ENCODE measurements around the gene MRFAP1L1.
"Not testable (repeated sequence)": the region's sequence is repeated elsewhere in the genome, so short reads cannot be mapped to it uniquely, and the experiment has no call there.

Gene MRFAP1L1

DNA sequence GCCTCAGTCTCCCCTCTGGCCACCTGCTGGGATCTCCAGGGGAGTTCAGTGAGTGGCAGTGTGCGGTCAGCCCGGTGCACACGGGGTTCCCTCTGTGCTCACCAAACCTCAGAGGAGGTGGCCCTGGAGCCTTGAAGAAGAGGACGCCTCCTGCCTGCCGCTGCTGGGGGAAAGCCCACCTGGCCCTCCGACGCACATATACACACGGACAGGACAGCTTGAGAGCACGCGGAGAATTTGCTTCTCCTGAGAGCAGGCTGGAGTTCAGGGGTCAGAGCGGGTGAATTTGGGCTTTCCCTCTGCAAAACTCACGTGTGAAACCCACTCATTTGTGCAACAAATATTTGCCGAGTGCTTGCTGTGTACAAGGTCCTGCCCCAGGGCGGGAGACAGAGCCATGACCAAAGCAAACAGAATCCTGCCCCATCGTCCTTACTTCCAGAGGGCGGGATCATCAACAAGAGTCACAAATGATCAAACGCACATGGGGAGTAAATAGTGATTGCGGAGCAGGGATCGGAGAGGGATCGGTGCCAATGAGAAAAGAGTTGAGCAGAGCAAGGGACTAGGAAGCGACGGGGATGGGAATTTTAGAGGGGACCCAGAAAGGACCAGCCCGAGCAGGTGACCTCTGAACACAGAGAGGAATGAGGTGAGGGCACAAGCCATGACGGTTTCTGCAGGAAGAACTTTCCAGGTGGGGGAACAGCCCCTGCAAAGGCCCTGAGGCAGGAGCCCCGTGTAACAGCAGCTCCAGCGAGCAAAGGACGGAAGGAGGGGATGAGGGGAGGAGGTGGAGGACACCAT is 23.9 kb upstream of the MRFAP1L1 start:
- DNase-seq: no peak

DNA sequence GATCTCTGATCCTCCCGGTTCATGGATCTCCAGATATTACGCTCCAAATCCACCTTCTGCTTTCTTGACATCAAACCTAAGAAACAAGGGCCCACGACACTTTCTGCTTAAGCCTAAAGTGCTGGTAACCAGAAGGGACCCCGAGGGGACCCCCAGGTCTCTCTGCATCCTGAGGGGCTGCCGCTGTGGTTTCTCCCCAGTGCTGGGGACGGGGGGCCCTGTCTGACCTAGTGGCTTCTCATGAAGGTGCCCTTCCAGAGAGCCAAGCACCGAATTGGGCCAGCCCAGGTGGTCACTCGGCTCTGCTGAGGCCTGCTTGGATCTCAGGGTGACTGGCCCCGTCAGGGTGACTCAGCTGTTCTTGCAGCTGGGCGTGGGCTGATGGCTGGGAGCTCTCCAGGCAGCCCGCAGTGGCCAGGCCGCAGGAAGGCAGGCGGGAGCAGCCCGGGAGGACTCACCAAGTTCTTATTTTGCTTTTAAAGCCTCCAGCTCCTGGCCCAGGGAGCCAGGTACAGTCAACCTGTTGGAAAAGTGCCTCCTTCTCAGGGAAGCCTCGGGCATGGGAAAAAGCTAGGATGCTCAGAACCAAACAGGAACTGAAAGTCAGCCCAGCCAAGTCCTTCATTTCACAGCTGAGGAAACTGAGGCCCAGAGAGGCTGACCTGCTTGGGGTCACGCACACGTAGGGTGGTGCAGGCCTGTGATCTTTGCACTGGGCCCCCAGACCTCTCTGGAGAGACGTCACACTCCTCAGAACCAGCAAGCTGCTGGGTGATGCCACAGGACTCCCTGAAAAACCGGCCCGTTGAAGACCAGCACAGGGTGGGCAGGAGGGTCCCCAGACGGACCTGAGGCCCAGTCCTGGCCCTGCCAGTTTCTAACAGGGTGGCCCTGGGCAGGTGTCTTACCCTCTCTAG is 23.0 kb upstream of the MRFAP1L1 start:
- no peak for DNase-seq

DNA sequence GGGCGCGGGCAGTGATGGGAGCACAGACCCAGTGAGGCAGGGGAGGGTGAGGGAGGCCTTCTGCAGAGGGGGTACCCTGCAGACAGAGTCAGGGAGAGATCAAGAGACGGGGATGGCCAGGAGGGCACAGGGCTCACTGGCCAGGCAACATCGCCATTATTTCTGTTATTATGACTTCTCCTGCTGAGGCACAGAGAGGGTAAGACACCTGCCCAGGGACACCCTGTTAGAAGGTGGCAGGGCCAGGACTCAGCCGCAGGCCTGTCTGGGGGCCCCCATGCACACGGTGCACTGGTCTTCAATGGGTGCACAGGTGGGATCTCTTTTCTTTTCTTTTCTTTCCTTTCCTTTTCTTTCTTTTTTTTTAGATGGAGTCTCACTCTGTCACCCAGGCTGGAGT is 22.1 kb upstream of the MRFAP1L1 start:
- no peak for DNase-seq

DNA sequence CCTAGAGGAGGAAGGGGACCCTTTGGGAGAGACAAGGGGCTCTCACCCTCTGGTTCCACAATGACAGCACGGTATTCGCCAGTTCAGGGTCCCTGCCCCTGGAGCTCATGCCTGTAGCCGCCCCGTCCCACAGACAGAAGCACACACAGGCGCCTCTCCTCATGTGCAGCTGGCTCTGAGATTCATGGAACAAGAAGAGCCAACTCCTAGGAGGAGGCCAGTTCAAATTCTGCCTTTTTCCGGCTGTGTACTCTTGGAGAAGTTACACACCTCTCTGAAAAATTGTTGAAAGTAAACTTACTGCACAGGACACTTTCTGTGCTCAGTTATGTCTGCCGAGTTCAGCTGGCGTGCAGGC is 21.6 kb upstream of the MRFAP1L1 start:
- DNase-seq: no peak

DNA sequence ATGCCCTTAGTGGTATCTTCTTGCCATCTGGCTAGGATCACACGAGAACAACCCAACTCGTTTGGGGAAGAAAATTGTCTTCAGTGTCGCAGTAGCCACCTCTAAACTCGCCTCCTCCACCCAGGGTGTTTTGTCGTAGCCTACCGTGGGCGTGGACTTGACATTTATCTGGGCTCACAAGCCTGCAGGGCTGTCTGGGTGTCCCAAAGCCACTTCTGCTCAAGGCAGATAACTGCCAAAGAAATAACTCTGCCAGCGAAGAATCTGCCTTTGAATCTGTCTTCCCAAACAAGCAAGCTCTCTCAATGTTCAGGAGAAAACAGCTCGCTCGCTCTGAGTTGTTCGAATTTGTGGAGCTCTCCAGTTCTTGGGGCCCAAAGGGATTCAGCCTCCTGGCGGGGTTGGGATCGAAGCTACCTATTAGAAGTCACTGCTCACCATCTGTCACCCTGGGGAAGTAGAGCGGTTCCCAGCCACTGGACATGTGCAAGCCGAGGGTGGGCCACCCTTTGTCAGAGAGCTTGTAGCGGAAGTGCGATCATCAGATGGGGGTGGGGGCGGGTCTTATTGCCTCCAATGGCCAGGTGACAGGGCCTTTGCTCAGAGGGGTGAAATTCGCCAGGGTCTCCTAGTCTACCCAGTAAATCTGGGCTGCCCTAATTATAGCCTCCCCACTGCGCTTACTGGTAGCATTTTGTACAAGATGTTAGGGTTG is 21.1 kb upstream of the MRFAP1L1 start:
- no peak for DNase-seq

DNA sequence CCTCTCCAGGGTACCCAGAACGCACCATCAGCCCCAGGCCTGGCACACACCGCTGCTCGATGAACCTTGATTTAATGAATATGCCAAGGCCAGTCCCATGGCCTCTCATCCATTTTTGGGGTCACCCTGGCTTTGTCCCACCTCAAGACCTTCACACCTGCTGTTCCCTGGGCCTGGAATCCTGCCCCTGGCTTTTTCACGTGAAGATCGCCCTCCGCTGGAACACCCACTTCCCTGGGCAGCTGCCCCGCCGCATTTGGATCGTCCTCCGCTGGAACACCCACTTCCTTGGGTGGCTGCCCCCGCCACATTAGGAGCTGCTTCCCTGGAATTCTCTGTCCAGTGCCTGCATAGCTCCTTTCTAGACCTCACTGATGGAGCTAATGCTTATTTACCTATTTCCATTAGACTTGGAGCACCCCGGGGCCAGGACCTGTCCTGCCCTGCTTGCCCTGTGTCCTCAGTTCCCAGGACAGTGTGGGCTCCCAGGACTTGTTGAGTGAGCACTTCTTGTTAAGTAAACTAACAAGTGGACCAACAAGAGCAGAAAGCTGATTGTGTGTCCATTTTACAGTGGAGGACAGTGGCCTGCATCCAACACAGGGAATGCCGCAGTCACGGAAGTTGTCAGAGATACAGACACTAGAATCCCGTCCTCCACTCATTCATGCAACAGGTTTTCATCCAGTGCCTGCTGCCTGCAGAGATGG is 18.8 kb upstream of the MRFAP1L1 start:
- DNase-seq: no peak

DNA sequence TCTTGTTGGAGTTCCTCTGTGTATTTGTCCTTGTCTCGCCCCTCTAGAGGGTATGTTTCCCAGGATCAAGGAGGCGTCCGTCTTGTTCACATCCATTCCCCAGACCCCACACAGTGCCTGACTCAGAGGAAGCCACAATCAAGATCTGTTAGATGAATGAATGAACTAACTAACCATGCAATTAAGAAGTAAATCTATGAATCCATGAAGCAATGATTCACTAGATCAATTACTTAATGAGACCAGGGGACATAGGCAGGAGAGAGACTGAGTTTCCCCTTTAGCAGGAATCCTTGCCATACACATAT is 18.2 kb upstream of the MRFAP1L1 start:
- DNase-seq: no peak

DNA sequence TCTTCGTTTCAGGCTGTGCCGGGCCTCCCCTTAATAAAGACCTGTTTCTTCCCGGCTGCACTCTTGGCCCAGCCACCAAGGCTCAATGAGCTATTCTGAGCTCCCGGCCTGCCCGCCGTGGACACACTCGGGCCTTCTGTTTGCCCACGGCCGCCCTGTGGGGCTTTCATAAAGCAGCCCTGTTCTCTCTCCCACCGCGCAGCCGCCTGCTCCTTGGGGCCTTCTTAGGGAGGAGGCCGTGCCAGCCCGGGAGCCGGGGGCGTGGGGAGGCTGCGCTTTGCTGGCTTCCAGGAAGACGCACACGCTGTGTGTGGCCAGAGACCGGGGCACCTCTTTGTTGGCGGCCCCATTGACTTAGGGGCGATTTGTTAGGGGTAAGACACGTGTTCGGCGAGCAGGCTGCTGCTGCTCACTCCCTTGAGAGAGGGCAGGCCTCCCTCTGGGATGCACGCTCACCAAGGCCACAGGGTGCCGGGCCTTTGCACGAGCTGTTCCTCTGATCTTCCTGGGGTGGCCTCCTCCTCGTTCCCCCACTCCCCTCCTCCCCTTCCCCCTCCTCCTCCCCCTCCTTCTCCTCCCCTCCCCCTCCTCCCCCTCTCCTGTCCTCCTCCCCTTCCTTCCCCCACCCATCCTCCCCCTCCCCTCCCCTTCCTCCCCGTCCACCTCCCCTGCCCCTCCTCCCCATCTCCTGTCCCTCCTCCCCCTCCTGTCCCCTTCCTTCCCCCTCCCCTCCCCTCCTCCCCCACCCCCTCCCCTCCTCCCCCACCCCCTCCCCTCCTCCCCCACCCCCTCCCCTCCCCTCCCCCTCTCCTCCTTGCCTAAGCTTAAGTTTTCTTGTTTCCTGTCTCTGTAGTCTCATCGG is 17.6 kb upstream of the MRFAP1L1 start:
- DNase-seq: no peak

DNA sequence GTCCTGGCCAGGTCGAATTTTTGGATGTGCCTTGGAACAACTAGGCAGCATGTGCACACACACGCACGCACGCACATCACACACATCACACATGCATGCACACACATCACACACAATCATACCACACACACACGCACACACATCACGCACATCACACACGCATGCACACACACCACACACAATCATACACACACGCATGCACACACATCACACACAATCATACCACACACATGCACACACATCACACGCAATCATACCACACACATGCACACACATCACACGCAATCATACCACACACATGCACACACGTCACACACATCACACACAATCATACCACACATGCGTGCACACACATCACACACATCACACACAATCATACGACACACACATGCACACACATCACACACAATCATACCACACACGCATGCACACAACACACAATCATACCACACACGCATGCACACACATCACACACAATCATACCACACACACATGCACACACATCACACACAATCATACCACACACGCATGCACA is 15.8 kb upstream of the MRFAP1L1 start:
- not testable (repeated sequence) for DNase-seq

DNA sequence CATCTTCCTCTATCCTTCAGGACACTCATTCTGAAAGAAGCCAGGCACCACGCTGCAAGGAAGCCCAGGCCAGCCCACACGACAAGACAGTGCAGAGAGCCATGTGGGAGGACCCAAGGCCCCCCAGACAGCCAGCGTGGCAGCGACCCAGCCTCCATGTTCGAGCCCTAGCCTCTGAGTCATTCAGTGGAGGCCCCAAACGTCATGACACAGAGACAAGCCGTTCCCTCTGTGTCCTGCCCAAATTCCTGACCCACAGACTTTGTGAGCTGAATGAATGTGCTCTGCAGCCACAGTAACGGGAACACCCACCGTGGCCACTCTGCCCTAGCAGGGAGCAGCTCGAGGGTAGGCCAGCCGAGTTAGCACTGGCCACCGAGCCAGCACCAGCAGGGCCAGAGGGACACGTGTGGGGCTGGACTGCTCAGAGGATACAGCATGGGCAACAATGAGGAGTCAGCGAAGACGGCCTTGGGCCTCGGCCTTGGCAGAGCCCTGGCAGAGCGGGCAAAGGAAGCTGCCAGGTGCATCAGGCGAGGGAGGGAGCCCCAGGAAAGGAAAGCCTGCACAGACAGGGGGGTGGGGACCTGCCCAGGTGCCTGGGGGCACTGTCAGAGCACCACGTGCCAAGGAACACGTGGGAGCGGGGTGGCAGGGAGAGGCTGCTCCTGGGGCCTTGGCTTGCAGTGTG is 14.9 kb upstream of the MRFAP1L1 start:
- no peak for DNase-seq

DNA sequence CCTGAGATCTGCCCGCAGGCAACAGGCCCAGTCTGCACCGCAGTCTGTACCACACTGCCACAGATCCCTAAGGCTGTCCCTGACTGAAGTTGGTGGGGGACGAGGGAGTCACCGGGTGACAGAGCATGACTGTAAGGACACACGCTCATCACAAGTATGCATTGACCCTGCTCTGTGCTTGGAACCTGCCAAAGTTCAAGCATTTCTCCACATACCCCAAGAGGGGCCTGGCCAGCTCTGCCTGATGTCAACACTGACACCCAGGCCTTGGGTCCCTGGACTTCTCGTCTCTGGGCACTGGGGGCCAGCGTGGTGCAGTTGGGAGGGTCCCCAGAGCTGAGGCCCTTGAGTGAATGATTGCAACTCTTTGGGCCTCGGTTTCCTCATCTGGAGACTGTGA is 14.2 kb upstream of the MRFAP1L1 start:
- DNase-seq: no peak

DNA sequence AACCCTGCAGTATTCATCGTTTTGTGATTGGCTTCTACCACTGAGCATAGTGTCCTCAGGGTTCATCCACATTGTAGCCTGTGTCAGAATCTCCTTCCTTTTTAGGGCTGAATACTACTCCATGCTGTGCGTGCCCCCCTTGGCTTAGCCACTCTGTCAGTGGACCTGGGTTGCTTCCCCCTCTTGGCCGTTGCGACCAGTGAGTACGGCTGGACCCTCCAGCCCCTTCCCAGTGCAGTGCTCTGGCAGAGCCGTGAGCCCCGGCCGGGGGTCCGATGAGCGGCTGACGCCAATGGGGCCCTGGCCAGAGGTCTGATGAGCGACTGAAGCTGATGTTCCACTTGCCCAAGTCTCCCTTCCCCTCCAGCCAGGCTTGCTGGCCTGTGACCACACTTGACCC is 13.2 kb upstream of the MRFAP1L1 start:
- DNase-seq: no peak

DNA sequence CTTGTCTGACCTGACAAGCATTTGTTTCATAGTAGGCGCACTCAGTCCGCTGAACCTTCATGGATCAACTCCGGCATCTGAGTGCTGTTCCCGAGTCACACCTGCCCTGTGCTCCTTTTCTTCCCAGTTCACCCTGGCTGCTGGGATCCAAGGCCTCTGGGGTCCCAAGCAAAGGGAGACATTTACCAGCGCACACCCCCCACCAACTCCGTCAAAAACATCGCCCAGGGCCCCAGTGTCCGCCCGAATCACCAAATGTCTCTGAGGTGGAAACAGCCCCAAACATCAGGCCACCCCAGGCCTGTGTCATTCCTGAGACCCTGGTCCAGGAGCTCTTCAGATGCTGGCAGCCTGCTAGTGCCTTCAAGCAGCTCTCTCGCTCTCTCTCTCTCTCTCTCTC is 11.5 kb upstream of the MRFAP1L1 start:
- DNase-seq: no peak

DNA sequence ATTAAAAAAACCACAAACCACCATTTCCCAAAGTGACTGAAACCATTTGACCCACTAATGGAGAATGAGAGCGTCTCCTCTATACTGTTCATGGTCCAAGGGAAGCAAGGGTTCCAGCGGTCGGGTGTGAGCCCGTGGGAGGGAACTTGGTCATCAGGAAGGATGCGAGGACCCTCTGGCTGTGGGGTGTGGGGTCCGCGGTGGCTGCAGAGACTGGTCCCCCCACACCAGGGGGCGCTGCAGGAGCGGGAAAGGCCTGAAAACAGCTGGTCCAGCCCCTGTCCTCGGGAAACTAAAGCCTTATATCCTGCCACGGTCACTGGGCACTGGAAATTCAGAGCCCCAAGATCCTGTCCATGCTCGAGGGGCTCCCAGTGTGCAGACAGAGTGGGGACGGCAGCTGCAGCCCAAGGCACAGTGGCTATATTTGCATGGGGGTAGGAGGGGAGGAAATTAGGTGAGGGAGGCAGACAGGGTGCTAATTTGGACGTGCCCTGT is 10.6 kb upstream of the MRFAP1L1 start:
- peak; percentile 89 for DNase-seq

DNA sequence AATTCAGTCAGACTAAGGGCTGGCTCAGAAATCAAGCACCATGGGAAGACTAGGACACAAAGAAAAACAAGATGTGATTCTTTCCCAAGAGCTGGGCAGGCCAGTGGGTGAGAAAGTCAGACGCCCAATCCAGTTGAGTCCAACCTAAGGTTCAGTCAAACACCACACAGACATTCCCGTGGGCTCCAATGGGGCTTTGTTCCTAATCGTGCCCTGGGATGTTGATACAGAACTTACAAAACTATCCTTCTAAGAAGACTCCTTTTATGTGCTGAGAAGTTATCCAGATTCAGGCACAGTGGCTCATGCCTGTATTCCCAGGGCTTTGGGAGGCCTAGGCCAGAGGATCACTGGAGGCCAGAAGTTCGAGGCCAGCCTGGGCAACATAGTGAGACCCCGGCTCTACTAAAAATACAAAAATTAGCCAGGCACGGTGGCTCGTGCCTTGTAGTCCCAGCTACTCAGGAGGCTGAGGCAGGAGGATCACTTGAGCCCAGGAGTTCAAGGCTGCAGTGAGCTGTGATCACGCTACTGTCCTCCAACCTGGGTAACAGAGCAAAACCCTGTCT is 10.0 kb upstream of the MRFAP1L1 start:
- DNase-seq: no peak

DNA sequence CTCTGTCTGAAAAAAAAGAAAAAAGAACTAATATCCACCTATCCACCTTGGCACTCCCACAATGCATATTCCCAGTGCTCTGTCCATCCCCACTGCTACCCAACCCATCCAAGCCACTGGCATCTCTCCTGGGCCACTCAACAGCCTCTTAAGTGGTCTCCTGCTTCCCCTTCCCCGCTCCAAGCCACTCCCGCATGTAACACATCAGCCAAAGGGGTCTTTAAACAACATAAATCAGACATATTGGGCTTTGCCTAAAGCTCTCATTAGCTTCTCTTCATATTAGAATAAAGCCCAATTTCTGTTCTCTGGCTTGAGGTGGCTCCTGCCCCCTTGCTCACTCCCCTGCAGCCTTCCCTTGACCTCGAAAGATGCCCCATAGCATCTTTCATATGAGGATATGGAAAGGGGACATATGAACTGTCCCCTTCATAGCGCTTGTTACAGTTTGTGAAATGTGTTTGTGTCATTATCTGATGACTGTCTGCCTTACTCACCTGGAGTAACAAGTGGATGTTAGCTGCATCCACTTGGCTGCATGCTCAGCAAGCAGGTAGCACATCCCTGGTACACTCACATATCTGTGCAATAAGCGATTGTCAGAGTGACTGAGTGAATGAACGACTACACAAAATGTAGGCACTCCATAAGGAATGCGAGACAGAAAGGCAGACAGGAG is 9.4 kb upstream of the MRFAP1L1 start:
- DNase-seq: no peak

DNA sequence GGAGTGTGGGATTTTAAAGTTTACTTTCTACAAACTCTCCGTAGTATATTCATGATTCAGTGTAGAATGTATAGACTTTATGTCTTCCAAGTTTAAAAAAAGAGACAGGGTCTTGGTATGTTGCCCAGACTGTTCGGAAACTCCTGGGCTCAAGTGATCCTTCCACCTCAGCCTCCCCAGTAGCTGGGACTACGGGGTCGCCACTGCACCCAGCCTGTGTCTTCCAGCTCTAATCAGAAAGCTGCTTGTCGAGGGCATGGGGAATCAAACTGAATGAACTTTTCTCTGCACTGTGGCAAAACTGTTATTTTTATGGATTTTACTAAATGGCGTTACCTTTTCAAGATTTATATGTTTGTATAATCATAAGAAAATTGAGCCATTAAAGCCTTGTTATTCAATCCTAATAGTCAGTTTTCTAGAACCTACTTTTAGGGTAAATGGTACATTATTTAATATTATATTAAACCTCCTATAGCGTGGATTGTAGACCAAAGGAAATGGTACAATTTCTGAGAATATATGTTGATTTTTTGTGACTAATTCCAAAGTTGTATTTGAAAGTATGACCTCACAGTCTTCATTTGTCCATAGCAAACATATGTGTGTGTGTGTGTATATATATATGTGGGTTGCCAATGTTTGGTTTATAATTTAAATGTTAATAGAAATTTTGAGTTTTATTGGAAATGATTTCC is 7.4 kb upstream of the MRFAP1L1 start:
- no peak for DNase-seq

DNA sequence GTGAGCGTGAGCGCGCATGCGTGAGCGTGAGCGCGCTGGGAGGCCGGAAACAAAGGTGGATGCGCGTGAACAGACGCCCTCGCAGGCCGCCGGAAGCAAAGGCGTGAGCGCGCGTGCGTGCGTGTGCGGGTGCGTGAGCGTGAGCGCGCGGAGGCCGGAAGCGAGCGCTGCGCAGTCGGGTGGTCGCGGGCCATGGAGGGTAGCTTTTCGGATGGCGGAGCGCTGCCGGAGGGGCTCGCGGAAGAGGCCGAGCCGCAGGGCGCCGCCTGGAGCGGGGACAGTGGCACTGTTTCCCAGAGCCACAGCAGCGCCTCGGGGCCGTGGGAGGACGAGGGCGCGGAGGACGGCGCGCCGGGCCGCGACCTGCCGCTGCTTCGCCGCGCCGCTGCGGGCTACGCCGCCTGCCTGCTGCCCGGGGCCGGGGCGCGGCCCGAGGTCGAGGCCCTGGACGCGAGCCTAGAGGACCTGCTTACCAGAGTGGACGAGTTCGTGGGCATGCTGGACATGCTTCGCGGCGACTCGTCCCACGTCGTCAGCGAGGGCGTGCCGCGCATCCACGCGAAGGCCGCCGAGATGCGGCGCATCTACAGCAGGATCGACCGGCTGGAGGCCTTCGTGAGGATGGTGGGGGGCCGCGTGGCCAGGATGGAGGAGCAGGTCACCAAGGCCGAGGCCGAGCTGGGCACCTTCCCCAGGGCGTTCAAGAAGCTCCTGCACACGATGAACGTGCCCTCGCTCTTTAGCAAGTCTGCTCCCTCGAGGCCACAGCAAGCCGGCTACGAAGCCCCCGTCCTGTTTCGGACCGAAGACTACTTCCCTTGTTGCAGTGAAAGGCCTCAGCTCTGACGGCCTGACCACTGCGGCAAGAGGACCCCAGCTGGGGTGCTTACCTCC is 6.6 kb upstream of the MRFAP1L1 start, which contains the start of gene BLOC1S4:
Gene BLOC1S4 (plus strand): TSS at position 157 of the 894 bp plus-strand sequence. CDS start 36 bp downstream, at position 193.
- DNase-seq: peak; percentile 90
